Thymus (tissue), 11 donors: ENCODE measurements around the gene PRLR. TPM values are rescaled to one million over a fixed set of nuclear protein-coding genes. Genes with fewer than 3 reads are reported as not detected.
"Not testable (repeated sequence)": the region's sequence is repeated elsewhere in the genome, so short reads cannot be mapped to it uniquely, and the experiment has no call there.

Experiments
- DNase-seq, 9 donors: peaks; one replicate each; pipeline ENCODE4 v3.0.0-alpha.2; 2013; ENCODE audit warnings: low spot score in 9 of 9, low read depth in 6 of 9, missing footprints in 1 of 9
- H3K27ac ChIP-seq, 2 donors: one replicate each; pipeline ENCODE4 v1.5.1; 2013; ENCODE audit warnings: control low read depth in 1 of 2, low read depth in 1 of 2, low read length in 1 of 2, mild to moderate bottlenecking in 1 of 2, moderate library complexity in 1 of 2
- H3K27me3 ChIP-seq, 2 donors: one replicate each; pipeline ENCODE4 v1.5.1; 2013; ENCODE audit warnings: low read length in 1 of 2; ENCODE audit not compliant: control insufficient read depth in 2 of 2, insufficient read depth in 1 of 2
- H3K36me3 ChIP-seq, 2 donors: one replicate each; pipeline ENCODE4 v1.5.1; 2013; ENCODE audit warnings: low read length in 1 of 2, mild to moderate bottlenecking in 1 of 2, moderate library complexity in 1 of 2; ENCODE audit not compliant: control insufficient read depth in 2 of 2, insufficient read depth in 2 of 2
- H3K4me1 ChIP-seq, 2 donors: one replicate each; pipeline ENCODE4 v1.5.1; 2013; ENCODE audit warnings: low read length in 2 of 2; ENCODE audit not compliant: control insufficient read depth in 2 of 2, insufficient read depth in 2 of 2
- H3K4me3 ChIP-seq, 2 donors: one replicate each; pipeline ENCODE4 v1.5.1; 2013; ENCODE audit warnings: low read length in 2 of 2, control low read depth in 1 of 2, mild to moderate bottlenecking in 1 of 2
- H3K9me3 ChIP-seq, 2 donors: one replicate each; pipeline ENCODE4 v1.5.1; 2013; ENCODE audit warnings: low read length in 1 of 2, mild to moderate bottlenecking in 1 of 2; ENCODE audit not compliant: control insufficient read depth in 2 of 2, insufficient read depth in 1 of 2
- WGBS: extraction: QIAGEN DNeasy Blood & Tissue Kit; methylation state at CpG from one replicate; pipeline ENCODE4 v1.1.7; 2013; 5-methylcytosine and 5-hydroxymethylcytosine counted together
- polyA plus RNA-seq: library from polyadenylated mRNA; stranded (reverse); fragments of 200-250 nt; gene quantifications from one replicate; pipeline ENCODE4 v1.2.3, GENCODE V29; 2013
- total RNA-seq: library from RNA; stranded (reverse); fragments of 120-200 nt; gene quantifications from one replicate; pipeline ENCODE4 v1.2.4, GENCODE V29; 2013
- donor health status: healthy.

The PRLR gene
- total and polyA plus RNA-seq, 2 donors = 0.75 to 1.7 TPM

GRCh38 chr5:35124932-35125331, 105.4 kb downstream of the PRLR start:
- 89% methylated on average over 2 of the region's 2 CpGs for WGBS
- DNase-seq = no peak
- H3K9me3 ChIP-seq = no peaks in the 10 kb centered on the region
- peaks cover 6 to 25% of the 10 kb centered on the region in 2 donors for H3K27me3 ChIP-seq
- H3K4me3 ChIP-seq = no peak overlapping the region
- no peak overlapping the region for H3K27ac ChIP-seq
- H3K4me1 ChIP-seq = peaks cover 0 to 4% of the 10 kb centered on the region in 2 donors
- no peaks in the 10 kb centered on the region for H3K36me3 ChIP-seq

- Histone ChIP-seq H3K27me3 (peaks cover 6 to 13% of the 10 kb centered on the region in 2 donors), H3K36me3 (no peaks in the 10 kb centered on the region), H3K4me1 (no peaks in the 10 kb centered on the region), H3K4me3 (no peak overlapping the region), H3K27ac (no peak overlapping the region), H3K9me3 (no peaks in the 10 kb centered on the region)
- DNase-seq = no peak
- 89% methylated on average over 2 of the region's 2 CpGs for WGBS
Measured at GRCh38 chr5:35122819-35123218, 107.5 kb downstream of the PRLR start.

- WGBS = 90% methylated on average over 1 of the region's 1 CpG
- Histone ChIP-seq H3K4me1 (no peaks in the 10 kb centered on the region), H3K27me3 (peaks cover 0 to 5% of the 10 kb centered on the region in 2 donors), H3K27ac (no peak overlapping the region), H3K36me3 (no peaks in the 10 kb centered on the region), H3K9me3 (no peaks in the 10 kb centered on the region), H3K4me3 (no peak overlapping the region)
- no peak for DNase-seq
Measured at GRCh38 chr5:35120715-35121114, 109.6 kb downstream of the PRLR start.

GRCh38 chr5:35117967-35118366, 112.3 kb downstream of the PRLR start:
- no peaks in the 10 kb centered on the region for H3K4me1 ChIP-seq
- H3K9me3 ChIP-seq = no peaks in the 10 kb centered on the region
- H3K27ac ChIP-seq = no peak overlapping the region
- H3K4me3 ChIP-seq = no peak overlapping the region
- WGBS = 88% methylated on average over 6 of the region's 6 CpGs
- H3K36me3 ChIP-seq = no peaks in the 10 kb centered on the region
- no peaks in the 10 kb centered on the region for H3K27me3 ChIP-seq
- no peak for DNase-seq

- DNase-seq = no peak
- H3K36me3 ChIP-seq = no peaks in the 10 kb centered on the region
- H3K4me3 ChIP-seq = no peak overlapping the region
Measured at GRCh38 chr5:35115920-35116319, 114.4 kb downstream of the PRLR start.

GRCh38 chr5:35114698-35115097, 115.6 kb downstream of the PRLR start:
- H3K9me3 ChIP-seq = no peaks in the 10 kb centered on the region
- no peak overlapping the region for H3K4me3 ChIP-seq
- WGBS = 92% methylated on average over 4 of the region's 4 CpGs
- no peaks in the 10 kb centered on the region for H3K36me3 ChIP-seq
- no peak for DNase-seq
- H3K27me3 ChIP-seq = no peaks in the 10 kb centered on the region
- no peaks in the 10 kb centered on the region for H3K4me1 ChIP-seq
- no peak overlapping the region for H3K27ac ChIP-seq

More at GRCh38 chr5:35115920-35116319, 114.4 kb downstream of the PRLR start:
- no peaks in the 10 kb centered on the region for H3K4me1 ChIP-seq
- no peaks in the 10 kb centered on the region for H3K27me3 ChIP-seq
- no peak overlapping the region for H3K27ac ChIP-seq
- H3K9me3 ChIP-seq = no peaks in the 10 kb centered on the region

GRCh38 chr5:35112300-35112699, 118.0 kb downstream of the PRLR start:
- no peaks in the 10 kb centered on the region for H3K4me1 ChIP-seq
- no peaks in the 10 kb centered on the region for H3K36me3 ChIP-seq
- H3K27ac ChIP-seq = no peak overlapping the region
- no peaks in the 10 kb centered on the region for H3K9me3 ChIP-seq
- H3K4me3 ChIP-seq = no peak overlapping the region
- no peak for DNase-seq
- WGBS = 51% methylated on average over 4 of the region's 4 CpGs
- no peaks in the 10 kb centered on the region for H3K27me3 ChIP-seq

- not testable (repeated sequence) for H3K9me3 ChIP-seq, H3K27ac ChIP-seq, DNase-seq, H3K27me3 ChIP-seq, H3K4me3 ChIP-seq, H3K36me3 ChIP-seq, H3K4me1 ChIP-seq
- WGBS = 87% methylated on average over 11 of the region's 11 CpGs
Measured at GRCh38 chr5:35104550-35104949, 125.7 kb downstream of the PRLR start.

- Histone ChIP-seq H3K9me3 (no peaks in the 10 kb centered on the region), H3K4me1 (no peaks in the 10 kb centered on the region), H3K4me3 (no peak overlapping the region), H3K27me3 (no peaks in the 10 kb centered on the region), H3K36me3 (no peaks in the 10 kb centered on the region), H3K27ac (no peak overlapping the region)
- 91% methylated on average over 5 of the region's 5 CpGs for WGBS
- DNase-seq = no peak
Measured at GRCh38 chr5:35103637-35104299, 126.5 kb downstream of the PRLR start.
